GM21528 (cell line): ENCODE measurements around the gene TEDC1.

ENCODE experiments used
- ATAC-seq: cut with Tn5 transposase; IDR thresholded peaks from one replicate; pipeline ENCODE4 v1.9.1; 2021; ENCODE audit warnings: mild to moderate bottlenecking, moderate library complexity; ENCODE audit not compliant: unreplicated experiment, low FRiP score

The TEDC1 gene

DNA sequence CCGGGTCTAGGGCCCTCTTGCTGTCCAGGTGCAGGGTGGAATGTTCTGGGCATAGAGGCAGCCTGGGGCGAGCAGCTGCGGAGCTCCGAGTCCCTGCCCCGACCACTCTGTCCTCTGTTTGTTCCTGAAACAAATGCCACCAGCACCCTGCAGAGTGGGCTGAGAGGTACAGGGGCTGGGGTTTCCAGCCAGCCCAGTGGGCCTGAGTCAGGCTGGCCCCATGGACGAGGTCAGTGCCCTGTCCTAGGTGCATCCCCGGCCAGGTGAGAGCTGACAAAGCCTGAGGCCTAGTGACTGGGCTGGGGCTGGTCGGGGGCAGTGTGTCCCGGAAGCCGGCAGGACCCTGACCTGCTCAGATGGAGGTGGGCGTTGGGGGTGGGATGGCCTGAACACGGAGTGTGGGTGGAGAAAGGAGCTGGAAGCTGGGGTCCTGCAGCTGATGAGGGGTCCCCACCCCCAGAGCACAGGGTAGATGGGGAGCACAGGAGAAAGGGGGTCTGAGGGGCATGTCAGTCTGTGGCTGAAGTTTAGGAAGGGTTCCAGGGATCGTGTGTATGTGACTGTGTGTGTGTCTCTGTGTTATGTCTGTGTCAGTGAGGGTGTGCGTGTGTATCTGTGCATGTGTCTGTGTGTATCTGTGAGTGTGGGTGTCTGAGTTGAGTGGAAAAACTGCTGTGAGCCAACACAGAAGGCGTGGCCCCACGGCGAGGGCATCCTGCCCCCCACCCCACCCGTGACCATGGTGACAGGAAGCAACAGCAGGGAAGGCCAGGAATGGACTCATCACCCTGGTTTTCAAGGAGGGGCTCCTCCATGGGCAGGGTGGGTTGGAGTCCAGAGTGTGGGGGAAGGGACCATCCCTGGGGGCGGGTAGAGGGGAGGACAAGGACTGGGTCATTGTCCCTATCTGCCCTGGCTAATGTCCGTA, 6.7 kb upstream of the TEDC1 start:
- ATAC-seq = no peak

- ATAC-seq = no peak
These were observed 6.1 kb upstream of the TEDC1 start for GRCh38 chr14:105484997-105485393.

DNA sequence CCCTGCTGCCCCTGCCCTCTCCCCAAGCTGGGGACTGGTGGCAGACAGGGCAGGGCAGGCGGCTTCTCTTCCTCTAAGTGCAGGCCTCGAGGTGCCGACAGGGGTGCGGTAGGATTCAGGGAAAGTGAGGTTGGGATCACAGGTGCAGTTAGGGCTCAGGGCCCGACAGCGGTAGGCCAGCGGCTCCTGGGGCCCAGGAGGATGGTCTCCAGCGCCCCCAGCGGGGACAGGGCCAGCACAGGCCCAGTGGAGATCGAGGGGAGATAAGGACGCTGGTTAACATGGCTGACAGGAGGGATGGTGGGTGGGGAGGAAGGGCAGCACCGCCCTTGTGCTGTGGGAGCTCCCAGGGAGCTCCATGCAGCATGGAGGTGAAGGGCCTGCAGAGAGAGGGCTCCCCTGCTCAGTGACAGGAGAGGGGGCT, 5.3 kb upstream of the TEDC1 start:
- no peak for ATAC-seq

GRCh38 chr14:105486163-105486973, 4.7 kb upstream of the TEDC1 start, which contains the start of gene CRIP1:
Gene CRIP1 (plus strand): TSS chr14:105486886. CDS start chr14:105487260, 374 bp downstream.
- no peak for ATAC-seq

DNA sequence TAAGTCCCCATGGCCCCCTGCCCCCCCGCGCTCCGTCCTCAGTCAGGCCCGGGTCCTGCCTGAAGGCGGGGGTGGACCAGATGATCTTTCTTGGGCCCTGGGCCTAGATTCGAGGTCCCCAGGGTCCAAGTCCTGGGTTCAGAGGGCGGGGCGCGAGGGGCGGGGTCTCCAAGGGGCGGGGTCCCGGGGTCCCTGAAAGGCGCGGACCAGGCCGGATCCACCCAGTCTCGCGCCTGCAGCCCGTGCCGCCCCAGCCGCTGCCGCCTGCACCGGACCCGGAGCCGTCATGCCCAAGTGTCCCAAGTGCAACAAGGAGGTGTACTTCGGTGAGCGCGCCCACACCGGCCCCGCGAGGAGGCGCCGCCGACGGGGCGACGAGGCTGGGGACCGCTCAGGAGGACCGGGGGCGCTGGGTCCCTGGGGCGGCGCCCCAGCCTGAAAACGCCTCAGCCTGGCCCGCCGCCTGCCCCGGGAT, 4.0 kb upstream of the TEDC1 start:
- no peak for ATAC-seq

GRCh38 chr14:105487449-105487985, 3.5 kb upstream of the TEDC1 start:
- no peak for ATAC-seq

GRCh38 chr14:105487986-105488777, 2.9 kb upstream of the TEDC1 start:
- ATAC-seq = no peak

DNA sequence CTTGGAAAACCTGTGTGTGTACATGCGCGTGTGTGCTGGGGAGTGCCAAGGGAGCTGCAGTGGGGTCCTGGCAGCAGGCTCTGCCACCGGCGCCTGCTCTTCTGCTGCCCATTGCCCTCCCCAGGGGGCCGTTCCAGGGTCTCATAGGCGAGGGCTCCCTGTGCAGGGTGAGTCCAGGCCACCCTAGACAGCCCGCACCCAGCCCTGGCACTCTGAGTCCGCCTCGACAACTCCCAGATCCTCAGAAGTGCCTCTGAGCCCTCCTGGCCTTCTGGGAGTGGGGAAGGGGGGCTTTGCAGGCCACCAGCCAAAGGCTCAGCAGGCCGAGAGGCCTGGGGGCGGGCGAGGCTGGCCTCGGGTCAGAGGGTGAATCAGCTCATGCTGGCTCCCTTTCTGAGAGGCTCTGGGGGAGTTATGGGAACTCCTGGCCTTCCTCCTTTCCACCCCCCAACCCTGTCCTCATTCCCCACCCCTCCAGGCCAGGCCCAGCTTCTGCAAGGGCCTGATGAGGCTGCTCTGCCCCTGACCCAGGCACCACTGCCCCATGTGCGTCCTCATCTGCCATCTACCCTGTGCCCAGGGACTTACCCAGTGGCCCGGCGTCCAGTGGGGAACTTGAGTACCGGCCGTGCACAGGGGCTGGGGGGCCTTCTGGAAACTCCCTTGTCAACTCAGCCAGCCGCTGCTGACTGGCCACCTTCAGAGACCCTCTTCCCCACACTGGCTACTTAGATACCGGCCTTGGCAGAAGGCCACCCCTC, 2.1 kb upstream of the TEDC1 start:
- no peak for ATAC-seq

- ATAC-seq = no peak
These were observed 1.3 kb upstream of the TEDC1 start for GRCh38 chr14:105489542-105490266.

GRCh38 chr14:105490267-105490571, 827 bp upstream of the TEDC1 start:
- ATAC-seq = peak; percentile 1

DNA sequence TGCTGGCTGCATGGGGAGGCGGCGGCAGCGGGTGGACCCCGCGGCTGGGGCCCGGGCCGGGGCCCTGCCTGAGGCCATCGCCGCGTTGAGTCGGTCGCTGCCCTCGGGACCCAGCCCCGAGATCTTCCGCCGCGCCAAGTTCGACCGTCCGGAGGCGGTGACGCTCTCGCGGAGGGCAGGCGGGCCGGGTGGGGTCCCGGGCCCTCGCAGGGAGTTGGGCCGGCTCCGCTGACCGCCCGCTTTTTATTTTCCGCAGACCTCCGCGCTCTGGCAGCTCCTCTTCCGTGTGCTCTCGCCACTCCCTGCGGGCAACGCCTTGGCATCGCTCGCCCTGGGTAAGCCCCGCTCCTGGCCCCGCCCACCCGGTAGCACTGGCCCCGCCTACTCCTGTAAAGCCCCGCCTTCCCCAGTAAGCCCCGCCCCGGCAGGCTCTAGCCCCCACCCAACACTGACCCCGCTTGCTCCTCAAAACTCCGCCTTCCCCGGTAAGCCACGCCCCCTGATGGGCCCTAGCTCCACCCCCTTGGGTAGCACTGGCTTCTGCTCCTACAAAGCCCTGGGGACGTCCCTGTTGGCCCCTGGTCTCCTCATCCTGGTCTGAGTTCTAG, 424 bp downstream of the TEDC1 start:
- no peak for ATAC-seq

- ATAC-seq = no peak
These were observed 1.3 kb downstream of the TEDC1 start for GRCh38 chr14:105492031-105492970.

- no peak for ATAC-seq
These were observed 2.2 kb downstream of the TEDC1 start for GRCh38 chr14:105492971-105493871.

GRCh38 chr14:105493921-105494605, 3.0 kb downstream of the TEDC1 start:
- no peak for ATAC-seq

GRCh38 chr14:105494606-105494929, 3.5 kb downstream of the TEDC1 start:
- no peak for ATAC-seq
